Measurements from ENCODE around the gene SETBP1. TPM values are rescaled to one million over a fixed set of nuclear protein-coding genes. Genes with fewer than 3 reads are reported as not detected.
A peak's percentile ranks its signal among the peaks of the same experiment; 100 is the strongest.

The SETBP1 gene
- total and polyA plus RNA-seq, 3 experiments from 2014 or later: 0.22 to 14.1 (median 13.9) TPM

GRCh38 chr18:44859751-44860439 is 179.2 kb downstream of the SETBP1 start:
- POLR2A ChIA-PET: no interaction called here

GRCh38 chr18:44862112-44862511 is 181.4 kb downstream of the SETBP1 start:
- Histone ChIP-seq H3K36me3 (ENCODE audit: insufficient read depth, low read length) (no peaks in the 10 kb centered on the region), H3K27me3 (ENCODE audit: insufficient read depth, low read length, poor library complexity, severe bottlenecking) (no peaks in the 10 kb centered on the region), H3K9me3 (ENCODE audit: low read length) (no peaks in the 10 kb centered on the region), H3K27ac (ENCODE audit: low read depth, low read length) (no peak overlapping the region), H3K4me1 (ENCODE audit: insufficient read depth, low read length) (no peaks in the 10 kb centered on the region), H3K4me3 (ENCODE audit: low read length) (no peak overlapping the region)
- Mint-ChIP-seq H3K27me3 (no peaks in the 10 kb centered on the region), H3K4me1 (peaks cover 4 to 9% (median 9%) of the 10 kb centered on the region in 3 donors), H3K9me3 (no peaks in the 10 kb centered on the region), H3K36me3 (no peaks in the 10 kb centered on the region), H3K4me3 (no peak overlapping the region), H3K27ac (no peak overlapping the region)
- POLR2A ChIA-PET: no interaction called here
- CTCF ChIA-PET: no interaction called here
- DNase-seq: no peak

More at GRCh38 chr18:44859751-44860439, 179.2 kb downstream of the SETBP1 start:
- Histone ChIP-seq H3K4me1 (ENCODE audit: insufficient read depth, low read length) (no peaks in the 10 kb centered on the region), H3K27me3 (ENCODE audit: insufficient read depth, low read length, poor library complexity, severe bottlenecking) (no peaks in the 10 kb centered on the region), H3K27ac (ENCODE audit: low read depth, low read length) (no peak overlapping the region), H3K9me3 (ENCODE audit: low read length) (no peaks in the 10 kb centered on the region), H3K4me3 (ENCODE audit: low read length) (no peak overlapping the region), H3K36me3 (ENCODE audit: insufficient read depth, low read length) (no peaks in the 10 kb centered on the region)
- H3K27me3 Mint-ChIP-seq: no peaks in the 10 kb centered on the region
- no peaks in the 10 kb centered on the region for H3K4me1 Mint-ChIP-seq
- H3K4me3 Mint-ChIP-seq: no peak overlapping the region
- no peak overlapping the region for H3K27ac Mint-ChIP-seq
- H3K9me3 Mint-ChIP-seq: no peaks in the 10 kb centered on the region
- no peak for DNase-seq
- CTCF ChIA-PET: interaction anchor here (1.3 kb wide), 1 partner anchor 19 kb away, joined by 4 read pairs; no protein-coding TSS in a partner anchor
- no peaks in the 10 kb centered on the region for H3K36me3 Mint-ChIP-seq

GRCh38 chr18:44866103-44866502 is 185.4 kb downstream of the SETBP1 start:
- H3K9me3 Mint-ChIP-seq: no peaks in the 10 kb centered on the region
- CTCF ChIA-PET: no interaction called here
- H3K27me3 Mint-ChIP-seq: no peaks in the 10 kb centered on the region

GRCh38 chr18:44869533-44869932 is 188.8 kb downstream of the SETBP1 start:
- H3K4me1 ChIP-seq (ENCODE audit: insufficient read depth, low read length): no peaks in the 10 kb centered on the region
- CTCF ChIA-PET: no interaction called here
- no peaks in the 10 kb centered on the region for H3K27me3 Mint-ChIP-seq

More at GRCh38 chr18:44866103-44866502, 185.4 kb downstream of the SETBP1 start:
- Histone ChIP-seq H3K4me1 (ENCODE audit: insufficient read depth, low read length) (no peaks in the 10 kb centered on the region), H3K27ac (ENCODE audit: low read depth, low read length) (no peak overlapping the region), H3K27me3 (ENCODE audit: insufficient read depth, low read length, poor library complexity, severe bottlenecking) (no peaks in the 10 kb centered on the region), H3K4me3 (ENCODE audit: low read length) (no peak overlapping the region), H3K36me3 (ENCODE audit: insufficient read depth, low read length) (no peaks in the 10 kb centered on the region), H3K9me3 (ENCODE audit: low read length) (no peaks in the 10 kb centered on the region)
- Mint-ChIP-seq H3K4me3 (no peak overlapping the region), H3K27ac (no peak overlapping the region), H3K4me1 (peaks cover 4 to 12% (median 9%) of the 10 kb centered on the region in 3 donors), H3K36me3 (no peaks in the 10 kb centered on the region)
- POLR2A ChIA-PET: no interaction called here
- DNase-seq: no peak

GRCh38 chr18:44870631-44871502 is 190.2 kb downstream of the SETBP1 start:
- no peak overlapping the region for H3K27ac Mint-ChIP-seq
- peaks cover 11 to 23% (median 13%) of the 10 kb centered on the region in 3 donors for H3K4me1 Mint-ChIP-seq
- Histone ChIP-seq H3K9me3 (ENCODE audit: low read length) (no peaks in the 10 kb centered on the region), H3K4me1 (ENCODE audit: insufficient read depth, low read length) (no peaks in the 10 kb centered on the region), H3K36me3 (ENCODE audit: insufficient read depth, low read length) (no peaks in the 10 kb centered on the region), H3K27me3 (ENCODE audit: insufficient read depth, low read length, poor library complexity, severe bottlenecking) (no peaks in the 10 kb centered on the region), H3K27ac (ENCODE audit: low read depth, low read length) (no peak overlapping the region), H3K4me3 (ENCODE audit: low read length) (no peak overlapping the region)
- CTCF ChIA-PET: no interaction called here
- peaks cover 0 to 6% (median 0%) of the 10 kb centered on the region in 3 donors for H3K36me3 Mint-ChIP-seq
- DNase-seq: no peak
- H3K4me3 Mint-ChIP-seq: no peak overlapping the region
- peaks cover 0 to 2% of the 10 kb centered on the region in 2 donors for H3K27me3 Mint-ChIP-seq
- POLR2A ChIA-PET: no interaction called here
- H3K9me3 Mint-ChIP-seq: no peaks in the 10 kb centered on the region

More at GRCh38 chr18:44869533-44869932, 188.8 kb downstream of the SETBP1 start:
- Histone ChIP-seq H3K4me3 (ENCODE audit: low read length) (no peak overlapping the region), H3K27me3 (ENCODE audit: insufficient read depth, low read length, poor library complexity, severe bottlenecking) (no peaks in the 10 kb centered on the region), H3K27ac (ENCODE audit: low read depth, low read length) (no peak overlapping the region), H3K36me3 (ENCODE audit: insufficient read depth, low read length) (no peaks in the 10 kb centered on the region), H3K9me3 (ENCODE audit: low read length) (no peaks in the 10 kb centered on the region)
- no peak for DNase-seq
- POLR2A ChIA-PET: no interaction called here
- H3K9me3 Mint-ChIP-seq: no peaks in the 10 kb centered on the region
- H3K4me3 Mint-ChIP-seq: no peak overlapping the region
- peaks cover 13 to 25% (median 13%) of the 10 kb centered on the region in 3 donors for H3K4me1 Mint-ChIP-seq
- H3K27ac Mint-ChIP-seq: no peak overlapping the region
- peaks cover 0 to 6% (median 0%) of the 10 kb centered on the region in 3 donors for H3K36me3 Mint-ChIP-seq

GRCh38 chr18:44871771-44872170 is 191.1 kb downstream of the SETBP1 start:
- Mint-ChIP-seq H3K27me3 (peaks cover 0 to 2% of the 10 kb centered on the region in 2 donors), H3K9me3 (no peaks in the 10 kb centered on the region), H3K4me1 (peaks cover 4 to 15% (median 9%) of the 10 kb centered on the region in 3 donors), H3K36me3 (peaks cover 0 to 6% (median 0%) of the 10 kb centered on the region in 3 donors), H3K4me3 (no peak overlapping the region), H3K27ac (peak overlapping the region in 3 of 8 donors; percentile 1 to 28 (median 12))
- DNase-seq: no peak
- no peaks in the 10 kb centered on the region for H3K27me3 ChIP-seq (ENCODE audit: insufficient read depth, low read length, poor library complexity, severe bottlenecking)
- POLR2A ChIA-PET: no interaction called here
- CTCF ChIA-PET: no interaction called here
- no peaks in the 10 kb centered on the region for H3K9me3 ChIP-seq (ENCODE audit: low read length)
- H3K27ac ChIP-seq (ENCODE audit: low read depth, low read length): no peak overlapping the region
- H3K4me3 ChIP-seq (ENCODE audit: low read length): no peak overlapping the region
- H3K36me3 ChIP-seq (ENCODE audit: insufficient read depth, low read length): no peaks in the 10 kb centered on the region
- no peaks in the 10 kb centered on the region for H3K4me1 ChIP-seq (ENCODE audit: insufficient read depth, low read length)

GRCh38 chr18:44876024-44876423 is 195.3 kb downstream of the SETBP1 start:
- Histone ChIP-seq H3K4me1 (ENCODE audit: insufficient read depth, low read length) (no peaks in the 10 kb centered on the region), H3K27ac (ENCODE audit: low read depth, low read length) (no peak overlapping the region), H3K36me3 (ENCODE audit: insufficient read depth, low read length) (no peaks in the 10 kb centered on the region), H3K27me3 (ENCODE audit: insufficient read depth, low read length, poor library complexity, severe bottlenecking) (no peaks in the 10 kb centered on the region), H3K4me3 (ENCODE audit: low read length) (no peak overlapping the region), H3K9me3 (ENCODE audit: low read length) (no peaks in the 10 kb centered on the region)
- Mint-ChIP-seq H3K4me1 (peaks cover 4 to 13% (median 9%) of the 10 kb centered on the region in 3 donors), H3K27ac (no peak overlapping the region), H3K36me3 (peaks cover 0 to 6% (median 0%) of the 10 kb centered on the region in 3 donors), H3K27me3 (peaks cover 0 to 2% of the 10 kb centered on the region in 2 donors), H3K4me3 (no peak overlapping the region), H3K9me3 (no peaks in the 10 kb centered on the region)
- CTCF ChIA-PET: no interaction called here
- DNase-seq: no peak
- POLR2A ChIA-PET: no interaction called here

GRCh38 chr18:44876755-44877154 is 196.1 kb downstream of the SETBP1 start:
- Mint-ChIP-seq H3K4me3 (no peak overlapping the region), H3K27me3 (peaks cover 0 to 2% of the 10 kb centered on the region in 2 donors), H3K9me3 (no peaks in the 10 kb centered on the region), H3K36me3 (peaks cover 0 to 6% (median 0%) of the 10 kb centered on the region in 3 donors), H3K4me1 (peaks cover 0 to 6% (median 3%) of the 10 kb centered on the region in 3 donors), H3K27ac (no peak overlapping the region)
- Histone ChIP-seq H3K36me3 (ENCODE audit: insufficient read depth, low read length) (no peaks in the 10 kb centered on the region), H3K27ac (ENCODE audit: low read depth, low read length) (no peak overlapping the region), H3K9me3 (ENCODE audit: low read length) (no peaks in the 10 kb centered on the region), H3K4me3 (ENCODE audit: low read length) (no peak overlapping the region), H3K27me3 (ENCODE audit: insufficient read depth, low read length, poor library complexity, severe bottlenecking) (no peaks in the 10 kb centered on the region), H3K4me1 (ENCODE audit: insufficient read depth, low read length) (no peaks in the 10 kb centered on the region)
- CTCF ChIA-PET: no interaction called here
- POLR2A ChIA-PET: no interaction called here
- DNase-seq: no peak
